ENCODE data around the gene MAML2.

DNA sequence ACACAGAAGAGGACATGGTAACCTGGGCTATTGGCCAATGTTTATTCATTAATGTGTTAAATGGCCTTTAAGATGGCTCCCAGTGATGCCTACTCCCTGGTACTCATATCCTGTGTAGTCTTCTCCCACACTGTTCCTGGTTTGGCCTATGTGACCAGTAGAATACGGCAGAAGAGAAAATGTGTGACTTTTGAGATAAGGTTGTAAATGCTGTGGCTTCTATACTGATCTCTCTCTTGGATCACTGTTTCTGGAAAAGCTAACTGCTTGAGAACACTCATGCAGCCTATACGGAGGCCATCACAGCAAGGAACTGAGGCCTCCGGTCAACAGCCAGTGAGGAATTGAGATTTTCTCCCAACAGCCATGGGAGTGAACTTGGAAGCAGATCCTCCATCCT is 24.1 kb downstream of the MAML2 start:
- TF ChIP-seq, protein P1, sequence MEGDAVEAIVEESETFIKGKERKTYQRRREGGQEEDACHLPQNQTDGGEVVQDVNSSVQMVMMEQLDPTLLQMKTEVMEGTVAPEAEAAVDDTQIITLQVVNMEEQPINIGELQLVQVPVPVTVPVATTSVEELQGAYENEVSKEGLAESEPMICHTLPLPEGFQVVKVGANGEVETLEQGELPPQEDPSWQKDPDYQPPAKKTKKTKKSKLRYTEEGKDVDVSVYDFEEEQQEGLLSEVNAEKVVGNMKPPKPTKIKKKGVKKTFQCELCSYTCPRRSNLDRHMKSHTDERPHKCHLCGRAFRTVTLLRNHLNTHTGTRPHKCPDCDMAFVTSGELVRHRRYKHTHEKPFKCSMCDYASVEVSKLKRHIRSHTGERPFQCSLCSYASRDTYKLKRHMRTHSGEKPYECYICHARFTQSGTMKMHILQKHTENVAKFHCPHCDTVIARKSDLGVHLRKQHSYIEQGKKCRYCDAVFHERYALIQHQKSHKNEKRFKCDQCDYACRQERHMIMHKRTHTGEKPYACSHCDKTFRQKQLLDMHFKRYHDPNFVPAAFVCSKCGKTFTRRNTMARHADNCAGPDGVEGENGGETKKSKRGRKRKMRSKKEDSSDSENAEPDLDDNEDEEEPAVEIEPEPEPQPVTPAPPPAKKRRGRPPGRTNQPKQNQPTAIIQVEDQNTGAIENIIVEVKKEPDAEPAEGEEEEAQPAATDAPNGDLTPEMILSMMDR (conservative IDR thresholded peaks at IDR 0.05; ENCODE audit: low read length), result no peak
- no peak for TF ChIP-seq EZH2phosphoT487 (IDR thresholded peaks at IDR 0.05; ENCODE audit: borderline replicate concordance, low read depth, low read length)
